Activated CD4-positive, CD25-positive, alpha-beta regulatory T cell treated with anti-CD3 and anti-CD28 coated beads, Interleukin-2, amount 50 U/mL, for 24 hours (primary cell): ENCODE data around the gene IL3.

Experiments
- ATAC-seq, 2 donors: fragments of 150-1000 bp; cut with Tn5 transposase; one replicate each; pipeline ENCODE4 v1.10.0; 2021; ENCODE audit warnings: mild to moderate bottlenecking in 1 of 2, moderate library complexity in 1 of 2

IL3 gene

GRCh38 chr5:132057498-132058255 lies 2.8 kb upstream of the IL3 start:
- ATAC-seq: no peak

- no peak for ATAC-seq
Observed at GRCh38 chr5:132058646-132059042, 1.8 kb upstream of the IL3 start.

- peak in 1 of 2 donors; percentile 30 for ATAC-seq
Observed at GRCh38 chr5:132059043-132059695, 1.3 kb upstream of the IL3 start.

- no peak for ATAC-seq
Observed at GRCh38 chr5:132059696-132060500, 557 bp upstream of the IL3 start.

- ATAC-seq: peak; percentile 65 to 66
Observed at GRCh38 chr5:132063090-132063911, 2.8 kb downstream of the IL3 start.

GRCh38 chr5:132064140-132064539 lies 3.7 kb downstream of the IL3 start:
- ATAC-seq: no peak

- peak; percentile 58 to 74 for ATAC-seq
Observed at GRCh38 chr5:132064738-132065331, 4.4 kb downstream of the IL3 start.

- peak; percentile 36 to 44 for ATAC-seq
Observed at GRCh38 chr5:132065351-132065937, 5.0 kb downstream of the IL3 start.

- no peak for ATAC-seq
Observed at GRCh38 chr5:132065951-132066701, 5.7 kb downstream of the IL3 start.

- no peak for ATAC-seq
Observed at GRCh38 chr5:132066871-132067270, 6.4 kb downstream of the IL3 start.

- ATAC-seq: no peak
Observed at GRCh38 chr5:132067451-132067850, 7.0 kb downstream of the IL3 start.

GRCh38 chr5:132067941-132068808 lies 7.7 kb downstream of the IL3 start:
- ATAC-seq: no peak

- ATAC-seq: no peak
Observed at GRCh38 chr5:132069561-132069960, 9.1 kb downstream of the IL3 start.

- no peak for ATAC-seq
Observed at GRCh38 chr5:132069994-132070393, 9.5 kb downstream of the IL3 start.

GRCh38 chr5:132070460-132071337 lies 10.2 kb downstream of the IL3 start:
- ATAC-seq: peak; percentile 19 to 22

- ATAC-seq: no peak
Observed at GRCh38 chr5:132071338-132071707, 10.9 kb downstream of the IL3 start.

GRCh38 chr5:132072070-132072469 lies 11.6 kb downstream of the IL3 start:
- no peak for ATAC-seq

GRCh38 chr5:132072528-132072927 lies 12.1 kb downstream of the IL3 start:
- ATAC-seq: no peak
